Mesendoderm (in vitro differentiated cells): ENCODE results near the gene CCDC54.

Source experiments
- DNase-seq: peaks from one replicate; pipeline ENCODE4 v3.0.0; 2013
- H2AK5ac ChIP-seq: 2 replicates; pipeline ENCODE4 v1.6.1; 2013; ENCODE audit warnings: low read length, inconsistent platforms
- H2BK120ac ChIP-seq: 2 replicates; pipeline ENCODE4 v1.6.1; 2013; ENCODE audit warnings: low read depth, mild to moderate bottlenecking, low read length, moderate library complexity, mixed read lengths
- H2BK15ac ChIP-seq: replicated peaks from 2 replicates; pipeline ENCODE4 v1.6.1; 2013; ENCODE audit warnings: low read depth, mild to moderate bottlenecking, moderate library complexity
- H2BK5ac ChIP-seq: 2 replicates; pipeline ENCODE4 v1.6.1; 2013; ENCODE audit warnings: low read length, inconsistent platforms
- H3K18ac ChIP-seq: 2 replicates; pipeline ENCODE4 v1.6.1; 2013; ENCODE audit warnings: mild to moderate bottlenecking, low read length, mixed read lengths
- H3K23ac ChIP-seq: one replicate; pipeline ENCODE4 v1.6.1; 2013; ENCODE audit warnings: low read length
- H3K27ac ChIP-seq: 2 replicates; pipeline ENCODE4 v1.5.1; 2013; ENCODE audit warnings: low read depth, mild to moderate bottlenecking, inconsistent platforms, low read length, moderate library complexity
- H3K27me3 ChIP-seq: 2 replicates; pipeline ENCODE4 v1.6.1; 2013; ENCODE audit warnings: low read length, control low read depth, mild to moderate bottlenecking, inconsistent platforms; ENCODE audit not compliant: insufficient read depth, poor library complexity
- H3K36me3 ChIP-seq: 2 replicates; pipeline ENCODE4 v1.6.1; 2013; ENCODE audit warnings: low read length, inconsistent platforms; ENCODE audit not compliant: control insufficient read depth, insufficient read depth
- H3K4ac ChIP-seq: one replicate; pipeline ENCODE4 v1.6.1; 2013; ENCODE audit warnings: low read depth, mild to moderate bottlenecking, low read length, moderate library complexity
- H3K4me1 ChIP-seq: 2 replicates; pipeline ENCODE4 v1.6.1; 2013; ENCODE audit warnings: low read depth, low read length, inconsistent platforms; ENCODE audit not compliant: control insufficient read depth
- H3K4me2 ChIP-seq: 2 replicates; pipeline ENCODE4 v1.6.1; 2013; ENCODE audit warnings: low read length
- H3K4me3 ChIP-seq: 2 replicates; pipeline ENCODE4 v1.5.1; 2013; ENCODE audit warnings: mild to moderate bottlenecking, low read length
- H3K56ac ChIP-seq: one replicate; pipeline ENCODE4 v1.6.1; 2013; ENCODE audit warnings: low read length
- H3K79me1 ChIP-seq: 2 replicates; pipeline ENCODE4 v1.6.1; 2013; ENCODE audit warnings: low read length, inconsistent platforms
- H3K79me2 ChIP-seq: 2 replicates; pipeline ENCODE4 v1.6.1; 2013; ENCODE audit warnings: mild to moderate bottlenecking, low read length; ENCODE audit not compliant: control insufficient read depth, insufficient read depth
- H3K9ac ChIP-seq: 2 replicates; pipeline ENCODE4 v1.6.1; 2013; ENCODE audit warnings: low read length, inconsistent platforms
- H4K5ac ChIP-seq: one replicate; pipeline ENCODE4 v1.6.1; 2013; ENCODE audit warnings: low read length
- H4K8ac ChIP-seq: one replicate; pipeline ENCODE4 v1.6.1; 2013; ENCODE audit warnings: low read depth, mild to moderate bottlenecking, control low read depth, low read length, moderate library complexity
- WGBS: extraction: QIAGEN DNeasy Blood & Tissue Kit; methylation state at CpG from one replicate; pipeline ENCODE4 v1.1.7; 2013; ENCODE audit warnings: low lambda C conversion rate, missing lambda C conversion rate; ENCODE audit not compliant: insufficient coverage; ENCODE audit errors: extremely low coverage; 5-methylcytosine and 5-hydroxymethylcytosine counted together

CCDC54 gene

DNA sequence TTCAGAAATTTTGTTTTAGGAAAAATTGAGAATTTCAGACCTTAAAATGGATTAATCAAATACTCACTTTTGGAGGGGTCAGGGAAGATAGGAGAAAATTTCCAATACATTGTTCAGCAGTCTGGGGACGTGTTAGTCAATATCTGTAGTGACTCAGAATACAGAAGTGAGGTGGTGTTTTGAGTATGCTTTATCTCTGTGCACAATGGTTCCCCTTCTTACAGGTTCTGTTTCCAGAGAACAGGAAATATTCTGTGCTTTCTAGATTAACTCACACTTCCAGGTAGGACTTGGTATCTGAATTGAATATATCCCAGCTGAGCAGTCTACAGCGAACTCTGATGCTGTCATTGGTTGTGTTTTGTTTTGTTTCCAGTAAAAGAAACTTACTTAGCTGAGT is 30.7 kb upstream of the CCDC54 start:
- Histone ChIP-seq H3K4me1 (no peaks in the 10 kb centered on the region), H4K8ac (no peak overlapping the region), H3K27ac (no peak overlapping the region), H2BK120ac (no peak overlapping the region), H3K27me3 (no peaks in the 10 kb centered on the region), H3K4me2 (no peak overlapping the region), H3K4ac (no peak overlapping the region), H3K9ac (no peak overlapping the region), H3K4me3 (no peak overlapping the region), H3K79me2 (no peaks in the 10 kb centered on the region), H3K56ac (no peak overlapping the region), H3K18ac (no peak overlapping the region), H3K23ac (no peak overlapping the region), H3K79me1 (no peaks in the 10 kb centered on the region), H4K5ac (no peak overlapping the region), H2BK5ac (no peak overlapping the region), H2AK5ac (no peak overlapping the region), H3K36me3 (no peaks in the 10 kb centered on the region), H2BK15ac (no peak overlapping the region)
- no peak for DNase-seq
- WGBS = no CpG with 5 or more reads among the region's 2 CpGs

- Histone ChIP-seq H2BK15ac (no peak overlapping the region), H4K5ac (no peak overlapping the region), H3K79me2 (no peaks in the 10 kb centered on the region), H2BK5ac (no peak overlapping the region), H3K4me2 (no peak overlapping the region), H3K27ac (no peak overlapping the region), H3K18ac (no peak overlapping the region), H3K79me1 (no peaks in the 10 kb centered on the region), H2BK120ac (no peak overlapping the region), H3K4me3 (no peak overlapping the region), H4K8ac (no peak overlapping the region), H3K4ac (no peak overlapping the region), H3K36me3 (no peaks in the 10 kb centered on the region), H3K27me3 (no peaks in the 10 kb centered on the region), H3K9ac (no peak overlapping the region), H3K23ac (no peak overlapping the region), H3K56ac (no peak overlapping the region), H3K4me1 (no peaks in the 10 kb centered on the region), H2AK5ac (no peak overlapping the region)
- WGBS = no CpG with 5 or more reads among the region's 2 CpGs
- no peak for DNase-seq
Measured at GRCh38 chr3:107347751-107348150, 29.5 kb upstream of the CCDC54 start.

- Histone ChIP-seq H3K4ac (no peak overlapping the region), H3K79me2 (no peaks in the 10 kb centered on the region), H4K5ac (no peak overlapping the region), H3K9ac (no peak overlapping the region), H3K27me3 (no peaks in the 10 kb centered on the region), H3K36me3 (no peaks in the 10 kb centered on the region), H3K56ac (no peak overlapping the region), H2AK5ac (no peak overlapping the region), H2BK15ac (no peak overlapping the region), H2BK120ac (no peak overlapping the region), H3K23ac (no peak overlapping the region), H3K4me2 (no peak overlapping the region), H3K18ac (no peak overlapping the region), H3K27ac (no peak overlapping the region), H3K79me1 (no peaks in the 10 kb centered on the region), H2BK5ac (no peak overlapping the region), H4K8ac (no peak overlapping the region), H3K4me3 (no peak overlapping the region), H3K4me1 (no peaks in the 10 kb centered on the region)
- no peak for DNase-seq
- WGBS = no CpG with 5 or more reads among the region's 2 CpGs
Measured at GRCh38 chr3:107356706-107357105, 20.5 kb upstream of the CCDC54 start.

DNA sequence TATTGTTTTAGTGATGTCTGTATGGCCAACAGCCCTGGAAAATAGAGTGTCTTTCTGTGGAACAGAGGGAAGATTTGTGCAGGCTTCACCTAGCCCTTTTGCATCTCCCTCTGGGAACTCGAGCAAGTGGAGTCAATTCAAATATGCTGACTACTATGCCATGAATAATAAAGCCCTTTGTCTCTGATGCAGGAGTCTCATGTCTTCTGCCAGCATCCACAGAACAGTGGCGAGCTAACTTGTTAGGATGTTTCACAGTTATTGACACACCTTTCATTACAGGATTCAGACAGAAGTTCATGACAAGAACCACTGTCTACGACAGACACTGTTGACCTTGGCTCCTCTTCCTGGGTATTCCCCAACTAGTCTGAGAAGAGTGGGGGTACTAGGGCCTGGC is 15.6 kb upstream of the CCDC54 start:
- Histone ChIP-seq H3K36me3 (no peaks in the 10 kb centered on the region), H3K27ac (no peak overlapping the region), H4K8ac (no peak overlapping the region), H3K79me1 (no peaks in the 10 kb centered on the region), H3K18ac (no peak overlapping the region), H3K23ac (no peak overlapping the region), H3K4me3 (no peak overlapping the region), H2BK15ac (no peak overlapping the region), H3K4ac (no peak overlapping the region), H3K4me2 (no peak overlapping the region), H2AK5ac (no peak overlapping the region), H3K56ac (no peak overlapping the region), H3K27me3 (no peaks in the 10 kb centered on the region), H3K79me2 (no peaks in the 10 kb centered on the region), H3K4me1 (no peaks in the 10 kb centered on the region), H2BK120ac (no peak overlapping the region), H3K9ac (no peak overlapping the region), H4K5ac (no peak overlapping the region), H2BK5ac (no peak overlapping the region)
- no CpG with 5 or more reads among the region's 3 CpGs for WGBS
- no peak for DNase-seq

DNA sequence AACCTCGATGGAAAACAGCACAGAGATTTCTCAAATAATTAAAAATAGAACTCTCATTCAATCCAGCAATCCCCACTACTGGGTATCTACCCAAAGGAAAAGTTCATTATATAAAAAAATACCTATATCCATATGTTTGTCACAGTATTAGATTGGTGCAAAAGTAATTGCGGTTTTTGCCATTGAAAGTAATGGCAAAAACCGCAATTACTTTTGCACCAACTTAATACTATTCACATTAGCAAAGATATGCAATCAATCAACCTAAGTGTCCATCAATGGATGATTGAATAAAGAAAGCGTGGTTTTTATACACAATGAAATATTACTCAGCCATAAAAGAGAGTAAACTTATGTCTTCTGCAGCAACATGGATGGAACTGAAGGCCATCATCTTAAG is 12.2 kb upstream of the CCDC54 start:
- Histone ChIP-seq H4K5ac (no peak overlapping the region), H2AK5ac (no peak overlapping the region), H3K4me3 (no peak overlapping the region), H3K4ac (no peak overlapping the region), H2BK15ac (no peak overlapping the region), H3K79me2 (no peaks in the 10 kb centered on the region), H3K9ac (no peak overlapping the region), H3K4me1 (no peaks in the 10 kb centered on the region), H3K27ac (no peak overlapping the region), H3K79me1 (no peaks in the 10 kb centered on the region), H2BK5ac (no peak overlapping the region), H3K18ac (no peak overlapping the region), H4K8ac (no peak overlapping the region), H3K36me3 (no peaks in the 10 kb centered on the region), H3K23ac (no peak overlapping the region), H3K4me2 (no peak overlapping the region), H2BK120ac (no peak overlapping the region), H3K56ac (no peak overlapping the region), H3K27me3 (no peaks in the 10 kb centered on the region)
- no peak for DNase-seq
- WGBS = no CpG with 5 or more reads among the region's 4 CpGs

- no peak overlapping the region for H3K4me2 ChIP-seq
Measured at GRCh38 chr3:107366766-107367165, 10.5 kb upstream of the CCDC54 start.

More at GRCh38 chr3:107366766-107367165, 10.5 kb upstream of the CCDC54 start:
- H3K27me3 ChIP-seq = no peaks in the 10 kb centered on the region
- no peak overlapping the region for H3K27ac ChIP-seq
- H3K4me3 ChIP-seq = no peak overlapping the region
- H2BK5ac ChIP-seq = no peak overlapping the region
- no peaks in the 10 kb centered on the region for H3K79me1 ChIP-seq
- H3K4me1 ChIP-seq = no peaks in the 10 kb centered on the region
- H3K56ac ChIP-seq = no peak overlapping the region
- H3K23ac ChIP-seq = no peak overlapping the region
- H2BK15ac ChIP-seq = peak overlapping the region; percentile 9
- H3K18ac ChIP-seq = no peak overlapping the region
- H3K36me3 ChIP-seq = no peaks in the 10 kb centered on the region
- no peak overlapping the region for H4K8ac ChIP-seq
- no peaks in the 10 kb centered on the region for H3K79me2 ChIP-seq
- H2AK5ac ChIP-seq = no peak overlapping the region
- H2BK120ac ChIP-seq = no peak overlapping the region
- DNase-seq = peak; percentile 71
- H3K4ac ChIP-seq = no peak overlapping the region
- no CpG with 5 or more reads among the region's 3 CpGs for WGBS
- no peak overlapping the region for H4K5ac ChIP-seq
- H3K9ac ChIP-seq = no peak overlapping the region
